NT2/D1 (cell line): Measurements from ENCODE around the gene SIGLEC11.

Experiments
- SUZ12 ChIP-seq: IDR thresholded peaks from 2 replicates; pipeline ENCODE4 v1.6.1; 2011; ENCODE audit not compliant: insufficient read length, insufficient read depth; ENCODE audit errors: extremely low read depth
- YY1 ChIP-seq: IDR thresholded peaks from 2 replicates; pipeline ENCODE4 v1.6.1; 2011; ENCODE audit not compliant: insufficient read length, insufficient read depth
- ZNF274 ChIP-seq: IDR thresholded peaks from 2 replicates; pipeline ENCODE4 v1.6.1; 2011; ENCODE audit warnings: mild to moderate bottlenecking, low read depth, low read length

GRCh38 chr19:49926515-49926914 is 34.5 kb downstream of the SIGLEC11 start:
- no peak for TF ChIP-seq YY1
- TF ChIP-seq ZNF274: no peak
- TF ChIP-seq SUZ12: no peak
